ENCODE data around the gene STT3B. TPM values are rescaled to one million over a fixed set of nuclear protein-coding genes. Genes with fewer than 3 reads are reported as not detected.
A peak's percentile ranks its signal among the peaks of the same experiment; 100 is the strongest.
"Not testable (repeated sequence)": the region's sequence is repeated elsewhere in the genome, so short reads cannot be mapped to it uniquely, and the experiment has no call there.

STT3B gene
- total RNA-seq, 2 donors from 2014 or later = 78.0 to 87.5 TPM

DNA sequence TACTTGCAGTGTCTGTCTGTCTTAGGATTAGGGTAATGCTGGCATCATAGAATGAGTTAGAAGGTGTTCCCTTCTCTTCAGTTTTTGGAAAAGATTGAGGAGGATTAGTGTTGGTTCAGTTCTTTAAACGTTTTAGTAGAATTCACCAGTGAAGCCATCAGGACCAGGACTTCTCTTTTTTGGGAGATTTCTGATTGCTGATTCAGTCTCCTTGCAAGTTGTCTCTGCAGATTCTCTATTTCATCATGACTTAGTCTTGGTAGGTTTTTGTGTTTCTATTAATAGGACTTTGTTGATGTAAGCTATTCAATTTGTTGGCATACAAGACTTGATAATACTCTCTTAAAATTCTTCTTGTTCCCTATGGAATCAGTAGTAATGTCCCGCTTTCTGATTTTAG lies 48.9 kb downstream of the STT3B start:
- TF ChIP-seq, protein P1, sequence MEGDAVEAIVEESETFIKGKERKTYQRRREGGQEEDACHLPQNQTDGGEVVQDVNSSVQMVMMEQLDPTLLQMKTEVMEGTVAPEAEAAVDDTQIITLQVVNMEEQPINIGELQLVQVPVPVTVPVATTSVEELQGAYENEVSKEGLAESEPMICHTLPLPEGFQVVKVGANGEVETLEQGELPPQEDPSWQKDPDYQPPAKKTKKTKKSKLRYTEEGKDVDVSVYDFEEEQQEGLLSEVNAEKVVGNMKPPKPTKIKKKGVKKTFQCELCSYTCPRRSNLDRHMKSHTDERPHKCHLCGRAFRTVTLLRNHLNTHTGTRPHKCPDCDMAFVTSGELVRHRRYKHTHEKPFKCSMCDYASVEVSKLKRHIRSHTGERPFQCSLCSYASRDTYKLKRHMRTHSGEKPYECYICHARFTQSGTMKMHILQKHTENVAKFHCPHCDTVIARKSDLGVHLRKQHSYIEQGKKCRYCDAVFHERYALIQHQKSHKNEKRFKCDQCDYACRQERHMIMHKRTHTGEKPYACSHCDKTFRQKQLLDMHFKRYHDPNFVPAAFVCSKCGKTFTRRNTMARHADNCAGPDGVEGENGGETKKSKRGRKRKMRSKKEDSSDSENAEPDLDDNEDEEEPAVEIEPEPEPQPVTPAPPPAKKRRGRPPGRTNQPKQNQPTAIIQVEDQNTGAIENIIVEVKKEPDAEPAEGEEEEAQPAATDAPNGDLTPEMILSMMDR (IDR thresholded peaks at IDR 0.05) = no peak
- Histone ChIP-seq H3K4me1 (peaks cover 0 to 35% of the 10 kb centered on the region in 2 donors), H3K9me3 (peaks cover 0 to 8% of the 10 kb centered on the region in 2 donors), H3K27me3 (no peaks in the 10 kb centered on the region), H3K36me3 (peaks cover 3% of the 10 kb centered on the region), H3K27ac (peak overlapping the region; percentile 25 to 88), H3K4me3 (no peak overlapping the region)
- DNase-seq (ENCODE audit: low spot score) = no peak

- no peak overlapping the region for H3K4me3 ChIP-seq
- H3K36me3 ChIP-seq = peaks cover 4% of the 10 kb centered on the region
- no peaks in the 10 kb centered on the region for H3K4me1 ChIP-seq
- H3K27ac ChIP-seq = no peak overlapping the region
- no peak for DNase-seq (ENCODE audit: low spot score)
- TF ChIP-seq, protein P1 (IDR thresholded peaks at IDR 0.05) = no peak
- no peaks in the 10 kb centered on the region for H3K27me3 ChIP-seq
- H3K9me3 ChIP-seq = peaks cover 0 to 37% of the 10 kb centered on the region in 2 donors
These were observed 56.5 kb downstream of the STT3B start for GRCh38 chr3:31589228-31589627.

DNA sequence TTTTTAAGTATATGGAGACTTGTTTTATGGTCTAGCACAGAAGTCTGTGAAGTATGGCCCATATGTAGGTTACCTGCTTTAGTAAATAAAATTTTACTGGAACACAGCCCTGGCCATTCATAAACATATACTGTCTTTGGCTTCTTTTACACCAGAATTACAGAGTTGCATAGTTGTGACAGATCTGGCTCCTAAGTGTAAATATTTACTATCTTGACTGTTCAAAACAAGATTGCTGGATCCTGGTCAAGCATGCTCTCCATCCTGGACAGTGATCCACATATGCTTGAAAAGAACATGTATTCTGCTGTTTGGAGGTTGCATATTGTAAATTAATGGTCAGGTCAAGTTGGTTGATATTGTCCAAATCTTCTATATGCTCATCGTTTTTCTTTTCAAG lies 57.9 kb downstream of the STT3B start:
- Histone ChIP-seq H3K27ac (no peak overlapping the region), H3K36me3 (peaks cover 10% of the 10 kb centered on the region), H3K9me3 (peaks cover 0 to 36% of the 10 kb centered on the region in 2 donors), H3K27me3 (no peaks in the 10 kb centered on the region), H3K4me3 (no peak overlapping the region), H3K4me1 (no peaks in the 10 kb centered on the region)
- DNase-seq (ENCODE audit: low spot score) = no peak
- TF ChIP-seq, protein P1 (IDR thresholded peaks at IDR 0.05) = no peak

DNA sequence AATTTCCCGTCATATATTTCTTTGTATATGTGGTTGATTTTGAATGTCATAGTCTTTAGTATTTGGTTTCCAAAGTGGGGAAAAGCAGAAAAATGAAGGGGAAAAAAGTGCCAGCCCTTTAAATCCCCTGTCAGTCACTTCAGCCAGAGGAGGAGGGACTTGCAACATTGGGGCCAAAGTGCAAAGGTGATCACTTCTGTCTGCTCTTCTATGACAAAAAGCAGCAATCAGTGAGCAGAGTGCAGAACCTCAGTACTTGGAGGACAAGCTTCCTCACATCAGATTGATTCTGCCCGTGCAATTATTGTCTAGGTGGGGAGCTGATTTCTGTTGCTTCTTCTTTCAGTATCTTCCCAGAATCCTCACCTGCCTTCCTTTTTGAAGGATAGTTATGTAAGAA lies 60.0 kb downstream of the STT3B start:
- DNase-seq (ENCODE audit: low spot score) = no peak
- Histone ChIP-seq H3K27me3 (no peaks in the 10 kb centered on the region), H3K4me3 (no peak overlapping the region), H3K9me3 (peaks cover 0 to 36% of the 10 kb centered on the region in 2 donors), H3K4me1 (peaks cover 0 to 7% of the 10 kb centered on the region in 2 donors), H3K27ac (no peak overlapping the region), H3K36me3 (peaks cover 10% of the 10 kb centered on the region)
- TF ChIP-seq, protein P1 (IDR thresholded peaks at IDR 0.05) = no peak

DNA sequence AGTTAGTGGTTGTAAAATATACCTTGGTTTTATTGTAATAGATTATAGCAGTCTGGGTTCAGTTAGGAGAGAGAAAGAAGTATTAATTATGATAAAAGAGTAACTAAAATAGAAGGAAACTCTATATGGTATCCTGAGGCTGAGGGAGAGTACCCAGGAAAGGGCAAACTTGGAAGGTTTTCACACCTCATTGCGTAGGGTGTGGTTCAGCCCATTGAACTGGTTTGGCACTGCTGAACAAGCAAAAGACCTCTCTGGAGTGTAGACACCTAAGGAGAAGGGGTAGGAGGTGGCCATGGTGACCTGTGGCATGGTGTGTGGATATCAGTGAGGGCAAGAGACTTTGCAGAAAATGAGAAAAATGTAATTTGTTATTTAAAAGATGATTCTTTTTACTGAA lies 63.5 kb downstream of the STT3B start:
- no peak for DNase-seq (ENCODE audit: low spot score)
- peaks cover 0 to 9% of the 10 kb centered on the region in 2 donors for H3K9me3 ChIP-seq
- H3K27me3 ChIP-seq = no peaks in the 10 kb centered on the region
- H3K4me3 ChIP-seq = no peak overlapping the region
- peaks cover 0 to 7% of the 10 kb centered on the region in 2 donors for H3K4me1 ChIP-seq
- H3K27ac ChIP-seq = no peak overlapping the region
- TF ChIP-seq, protein P1 (IDR thresholded peaks at IDR 0.05) = no peak
- H3K36me3 ChIP-seq = peaks cover 10% of the 10 kb centered on the region

- no peak for DNase-seq (ENCODE audit: low spot score)
- Histone ChIP-seq H3K36me3 (no peaks in the 10 kb centered on the region), H3K4me1 (peaks cover 0 to 7% of the 10 kb centered on the region in 2 donors), H3K9me3 (no peaks in the 10 kb centered on the region), H3K27me3 (no peaks in the 10 kb centered on the region), H3K27ac (no peak overlapping the region), H3K4me3 (no peak overlapping the region)
- TF ChIP-seq, protein P1 (IDR thresholded peaks at IDR 0.05) = no peak
These were observed 67.7 kb downstream of the STT3B start for GRCh38 chr3:31600431-31600830.

DNA sequence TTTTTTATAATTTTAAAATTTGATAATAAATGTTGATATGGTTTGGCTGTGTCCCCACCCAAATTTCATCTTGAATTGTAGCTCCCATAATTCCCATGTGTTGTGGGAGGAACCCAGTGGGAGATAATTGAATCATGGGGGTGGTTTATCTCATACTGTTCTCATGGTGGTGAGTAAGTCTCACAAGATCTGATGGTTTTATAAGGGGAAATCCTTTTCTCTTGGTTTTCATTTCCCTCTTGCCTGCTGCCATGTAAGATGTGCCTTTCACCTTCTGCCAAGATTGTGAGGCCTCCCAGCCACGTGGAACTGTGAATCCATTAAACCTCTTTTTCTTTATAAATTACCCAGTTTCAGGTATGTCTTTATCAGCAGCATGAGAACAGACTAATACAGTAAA lies 72.6 kb downstream of the STT3B start:
- H3K36me3 ChIP-seq, H3K4me1 ChIP-seq: not testable (repeated sequence)

More for the DNA sequence above, 72.6 kb downstream of the STT3B start:
- not testable (repeated sequence) for H3K4me3 ChIP-seq; H3K27ac ChIP-seq; H3K27me3 ChIP-seq; DNase-seq (ENCODE audit: low spot score)
- peaks cover 0 to 12% of the 10 kb centered on the region in 2 donors for H3K9me3 ChIP-seq

Data from right atrium auricular region (tissue), 2 donors.